Smooth muscle cell (in vitro differentiated cells): ENCODE data around the gene AIG1. TPM values are rescaled to one million over a fixed set of nuclear protein-coding genes. Genes with fewer than 3 reads are reported as not detected.

ENCODE experiments used
- DNase-seq: peaks from one replicate; lab custom pipeline; 2025; ENCODE audit not compliant: unreplicated experiment; lab: John Stamatoyannopoulos, UW
- H2AFZ ChIP-seq: fragments of 200-600 bp; sonication (generic); 2 replicates; pipeline ENCODE4 v1.6.0; 2016; ENCODE audit warnings: antibody characterized with exemption, low read depth, mild to moderate bottlenecking
- H3F3A ChIP-seq: fragments of 200-600 bp; sonication (generic); 2 replicates; pipeline ENCODE4 v1.6.0; 2017; ENCODE audit warnings: antibody characterized with exemption, low read depth
- H3K27ac ChIP-seq: fragments of 200-600 bp; sonication (generic); 2 replicates; pipeline ENCODE4 v1.5.1; 2016; ENCODE audit warnings: low read depth, mild to moderate bottlenecking
- H3K27me3 ChIP-seq: fragments of 200-600 bp; sonication (generic); 2 replicates; pipeline ENCODE4 v1.6.1; 2016; ENCODE audit warnings: low read depth, mild to moderate bottlenecking
- H3K36me3 ChIP-seq: fragments of 200-600 bp; sonication (generic); 2 replicates; pipeline ENCODE4 v1.5.1; 2016; ENCODE audit warnings: low read depth
- H3K4me1 ChIP-seq: fragments of 200-600 bp; sonication (generic); 2 replicates; pipeline ENCODE4 v1.5.1; 2016; ENCODE audit warnings: low read depth
- H3K4me2 ChIP-seq: fragments of 200-600 bp; sonication (generic); 2 replicates; pipeline ENCODE4 v1.6.0; 2016; ENCODE audit warnings: mild to moderate bottlenecking
- H3K4me3 ChIP-seq: fragments of 200-600 bp; sonication (generic); 2 replicates; pipeline ENCODE4 v1.5.1; 2016; ENCODE audit warnings: mild to moderate bottlenecking
- H3K79me2 ChIP-seq: fragments of 200-600 bp; sonication (generic); 2 replicates; pipeline ENCODE4 v1.6.0; 2016; ENCODE audit warnings: low read depth, mild to moderate bottlenecking
- H3K9ac ChIP-seq: fragments of 200-600 bp; sonication (generic); 2 replicates; pipeline ENCODE4 v1.6.0; 2016; ENCODE audit warnings: low read depth
- H3K9me3 ChIP-seq: fragments of 200-600 bp; sonication (generic); replicated peaks from 2 replicates; pipeline ENCODE4 v1.5.1; 2016; ENCODE audit warnings: low read depth
- H4K20me1 ChIP-seq: fragments of 200-600 bp; sonication (generic); 2 replicates; pipeline ENCODE4 v1.6.0; 2016; ENCODE audit warnings: low read depth
- CTCF ChIP-seq: fragments of 200-600 bp; sonication (generic); IDR thresholded peaks from 2 replicates; pipeline ENCODE4 v1.5.1; 2017; ENCODE audit warnings: borderline replicate concordance, mild to moderate bottlenecking, antibody characterized with exemption; ENCODE audit not compliant: insufficient read depth, poor library complexity, severe bottlenecking
- WGBS: methylation state at CpG from one replicate; pipeline ENCODE4 v1.1.7; 2016; ENCODE audit warnings: low lambda C conversion rate; 5-methylcytosine and 5-hydroxymethylcytosine counted together
- polyA plus RNA-seq: library from polyadenylated mRNA; unstranded; fragments of >200 nt; fragmentation: Nextera tagmentation; extraction: Ambion mirVana; gene quantifications from 2 replicates; pipeline ENCODE4 v1.2.1, GENCODE V29; 2016
- total RNA-seq: library from RNA; depleted of rRNA; stranded (reverse); fragments of >200 nt; gene quantifications from 2 replicates; pipeline ENCODE4 v1.2.3, GENCODE V29; 2014

Gene AIG1
- total and polyA plus RNA-seq, 2 experiments from 2014 or later: 9.1 to 25.9 TPM

DNA sequence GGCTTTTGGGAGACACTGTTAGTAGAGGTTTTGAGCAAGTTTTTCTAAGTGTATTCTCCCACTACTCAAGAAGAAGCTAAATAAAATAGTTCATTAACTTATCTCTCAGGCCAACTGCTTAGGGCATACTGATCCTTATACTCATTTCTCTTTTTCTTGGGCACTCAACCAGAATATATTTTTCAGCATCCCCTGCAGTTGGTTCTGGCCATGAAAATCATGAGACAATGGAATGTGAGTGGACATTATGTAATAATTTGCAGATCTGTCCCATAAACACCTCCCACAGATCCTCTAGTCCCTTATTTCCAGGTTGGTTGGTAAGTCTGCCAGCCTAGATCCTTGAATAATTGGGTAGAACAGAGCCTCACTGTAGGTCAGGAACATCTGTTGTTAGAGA, 136.7 kb downstream of the AIG1 start:
- no peaks in the 10 kb centered on the region for H3K36me3 ChIP-seq
- H4K20me1 ChIP-seq: no peaks in the 10 kb centered on the region
- peaks cover 6% of the 10 kb centered on the region for H3K27me3 ChIP-seq
- H3K27ac ChIP-seq: no peak overlapping the region
- no peaks in the 10 kb centered on the region for H3K4me1 ChIP-seq
- no peak for DNase-seq
- no peaks in the 10 kb centered on the region for H3K79me2 ChIP-seq
- no peak for TF ChIP-seq CTCF
- no peaks in the 10 kb centered on the region for H3K9me3 ChIP-seq
- no peak overlapping the region for H3K4me2 ChIP-seq
- H3F3A ChIP-seq: no peaks in the 10 kb centered on the region
- no peak overlapping the region for H3K4me3 ChIP-seq
- H2AFZ ChIP-seq: no peak overlapping the region
- H3K9ac ChIP-seq: no peak overlapping the region

DNA sequence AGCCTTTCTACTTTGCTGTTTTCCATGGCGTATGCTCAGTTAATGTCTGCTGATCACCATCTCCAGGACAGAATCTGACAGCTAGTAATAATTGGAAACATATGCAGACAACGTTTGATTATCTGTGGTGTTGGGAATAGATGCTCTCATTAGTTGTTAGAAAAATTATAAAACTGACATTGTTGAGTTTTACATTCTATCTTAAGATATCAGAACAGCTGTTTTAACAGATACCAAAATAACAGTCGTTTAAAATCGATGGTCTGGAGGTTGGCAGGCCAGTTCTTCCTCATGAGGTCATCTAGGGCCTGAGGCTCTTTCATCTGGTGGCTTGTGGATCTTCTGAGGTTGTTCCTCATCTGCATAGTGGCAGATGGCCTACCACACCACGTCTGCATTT, 137.6 kb downstream of the AIG1 start:
- no peak overlapping the region for H3K4me3 ChIP-seq
- peaks cover 6% of the 10 kb centered on the region for H3K27me3 ChIP-seq
- 57% methylated on average over 5 of the region's 5 CpGs for WGBS
- no peak for TF ChIP-seq CTCF
- no peaks in the 10 kb centered on the region for H3K79me2 ChIP-seq
- H3K27ac ChIP-seq: no peak overlapping the region
- no peaks in the 10 kb centered on the region for H3K9me3 ChIP-seq
- no peak overlapping the region for H3K4me2 ChIP-seq
- no peaks in the 10 kb centered on the region for H3F3A ChIP-seq
- H4K20me1 ChIP-seq: no peaks in the 10 kb centered on the region
- no peak overlapping the region for H2AFZ ChIP-seq
- no peak for DNase-seq
- no peaks in the 10 kb centered on the region for H3K4me1 ChIP-seq
- H3K36me3 ChIP-seq: no peaks in the 10 kb centered on the region
- no peak overlapping the region for H3K9ac ChIP-seq

DNA sequence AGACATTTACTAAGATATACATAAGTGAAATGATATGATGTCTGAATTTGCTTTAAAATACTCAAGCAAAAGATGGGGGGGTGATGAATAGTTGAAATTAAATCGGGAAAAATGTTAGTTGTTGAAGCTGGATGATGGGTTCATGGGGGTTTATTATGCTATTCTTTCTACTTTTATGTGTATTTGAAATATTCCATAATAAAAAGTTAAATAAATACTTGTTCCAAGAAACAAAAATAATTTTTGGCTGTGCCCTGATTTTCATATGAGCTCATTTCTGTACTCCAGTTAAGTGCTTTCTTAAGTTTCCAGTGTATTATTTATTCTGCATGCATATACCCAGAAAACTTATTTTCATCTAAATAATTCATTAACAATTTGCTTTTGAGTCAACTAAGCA, 138.6 kb downstream of the AIG1 start:
- no peaks in the 10 kb centered on the region for H3K36me3 ChIP-seq
- H3K27ac ChIP-seq: no peak overlapping the region
- no peaks in the 10 kb centered on the region for H3F3A ChIP-seq
- no peak overlapping the region for H3K4me3 ChIP-seq
- 93% methylated on average over 1 of the region's 1 CpG for WGBS
- H3K79me2 ChIP-seq: no peaks in the 10 kb centered on the region
- H4K20me1 ChIP-seq: no peaks in the 10 kb centered on the region
- no peak for TF ChIP-seq CTCF
- H3K9me3 ChIP-seq: peaks cover 5% of the 10 kb centered on the region
- H3K9ac ChIP-seq: no peak overlapping the region
- H3K27me3 ChIP-seq: peaks cover 6% of the 10 kb centered on the region
- H2AFZ ChIP-seq: no peak overlapping the region
- H3K4me2 ChIP-seq: no peak overlapping the region
- no peaks in the 10 kb centered on the region for H3K4me1 ChIP-seq
- DNase-seq: no peak

GRCh38 chr6:143200167-143200770, 139.6 kb downstream of the AIG1 start:
- H3K4me3 ChIP-seq: no peak overlapping the region
- H3K4me1 ChIP-seq: no peaks in the 10 kb centered on the region
- no peak overlapping the region for H3K4me2 ChIP-seq
- H2AFZ ChIP-seq: no peak overlapping the region
- H4K20me1 ChIP-seq: no peaks in the 10 kb centered on the region
- peaks cover 6% of the 10 kb centered on the region for H3K27me3 ChIP-seq
- 96% methylated on average over 6 of the region's 6 CpGs for WGBS
- no peak for TF ChIP-seq CTCF
- H3K36me3 ChIP-seq: no peaks in the 10 kb centered on the region
- H3F3A ChIP-seq: no peaks in the 10 kb centered on the region
- no peaks in the 10 kb centered on the region for H3K79me2 ChIP-seq
- H3K9me3 ChIP-seq: peaks cover 5% of the 10 kb centered on the region
- no peak overlapping the region for H3K9ac ChIP-seq
- DNase-seq: no peak
- H3K27ac ChIP-seq: no peak overlapping the region
